H1 (cell line): Measurements from ENCODE around the gene RIMBP2. TPM values are rescaled to one million over a fixed set of nuclear protein-coding genes. Genes with fewer than 3 reads are reported as not detected.

Experiments used
- CTCF ChIA-PET: fragments of 300-600 bp; sonication (Branson Sonifier 250); formaldehyde crosslinking; loops from one replicate; lab custom pipeline; 2021; ENCODE audit not compliant: partially characterized antibody; lab: Charles Lee
- POLR2A ChIA-PET: fragments of 300-600 bp; sonication (Branson Sonifier 250); formaldehyde crosslinking; loops from one replicate; lab custom pipeline; 2021; ENCODE audit warnings: inconsistent platforms; ENCODE audit not compliant: partially characterized antibody; lab: Charles Lee
- DNase-seq, 2 experiments: peaks; one replicate each; pipeline versions ENCODE4 v3.0.0 to v3.0.0-alpha.2; 2010 to 2022; ENCODE audit warnings: low spot score in 2 of 2, low read depth in 1 of 2, mixed read lengths in 1 of 2
- FAIRE-seq: peaks from 2 replicates; lab custom pipeline; 2011; peaks lifted over from hg19 to GRCh38; lab: Jason Lieb, UNC
- H2AFZ ChIP-seq: 2 replicates; pipeline ENCODE4 v1.8.1; 2012; ENCODE audit warnings: low read length, inconsistent platforms
- H2AK5ac ChIP-seq: 2 replicates; pipeline ENCODE4 v1.6.1; 2013; ENCODE audit warnings: low read depth, low read length
- H2BK120ac ChIP-seq: replicated peaks from 2 replicates; pipeline ENCODE3; 2013; ENCODE audit warnings: low read depth, low read length, inconsistent platforms
- H2BK12ac ChIP-seq: 2 replicates; pipeline ENCODE4 v1.6.1; 2013; ENCODE audit warnings: low read depth, low read length
- H2BK15ac ChIP-seq: 2 replicates; pipeline ENCODE4 v1.6.1; 2013; ENCODE audit warnings: low read length
- H2BK20ac ChIP-seq: 2 replicates; pipeline ENCODE4 v1.6.1; 2013; ENCODE audit warnings: low read length
- H2BK5ac ChIP-seq: 2 replicates; pipeline ENCODE4 v1.6.1; 2013; ENCODE audit warnings: low read depth, low read length
- H3K14ac ChIP-seq: 2 replicates; pipeline ENCODE4 v1.6.1; 2013; ENCODE audit warnings: inconsistent platforms; ENCODE audit not compliant: insufficient read length
- H3K18ac ChIP-seq: 2 replicates; pipeline ENCODE4 v1.6.1; 2013; ENCODE audit warnings: low read length; ENCODE audit errors: extremely low read depth
- H3K23ac ChIP-seq: 2 replicates; pipeline ENCODE4 v1.6.1; 2013; ENCODE audit warnings: inconsistent platforms; ENCODE audit not compliant: insufficient read length
- H3K23me2 ChIP-seq: 2 replicates; pipeline ENCODE4 v1.6.1; 2013; ENCODE audit warnings: low read depth, low read length
- H3K27ac ChIP-seq: 2 replicates; pipeline ENCODE4 v1.6.1; 2011; ENCODE audit warnings: low read depth, low read length, inconsistent platforms
- H3K27me3 ChIP-seq, 4 experiments: replicated peaks in 1 of 4; 1 replicate in 1 of 4; 2 replicates in 3 of 4; pipeline versions ENCODE4 v1.6.1 to v1.8.1; 2011 to 2013; ENCODE audit warnings: low read length in 3 of 4, mild to moderate bottlenecking in 3 of 4, inconsistent platforms in 2 of 4, mixed read lengths in 2 of 4, moderate library complexity in 1 of 4; ENCODE audit not compliant: control insufficient read depth in 3 of 4, insufficient read depth in 3 of 4; ENCODE audit errors: extremely low read depth in 1 of 4
- H3K36me3 ChIP-seq, 4 experiments: 2 replicates each; pipeline versions ENCODE4 v1.6.1 to v1.8.1; 2011 to 2013; ENCODE audit warnings: mild to moderate bottlenecking in 4 of 4, low read length in 3 of 4, moderate library complexity in 2 of 4, control low read depth in 1 of 4, inconsistent platforms in 1 of 4; ENCODE audit not compliant: insufficient read depth in 4 of 4, control insufficient read depth in 2 of 4
- H3K4ac ChIP-seq: replicated peaks from 2 replicates; pipeline ENCODE3; 2013; ENCODE audit warnings: low read length, low read depth, mixed read lengths, inconsistent platforms; ENCODE audit not compliant: insufficient read length
- H3K4me1 ChIP-seq, 4 experiments: replicated peaks in 1 of 4; 1 replicate in 1 of 4; 2 replicates in 3 of 4; pipeline versions ENCODE4 v1.6.1 to v1.8.1; 2011 to 2013; ENCODE audit warnings: low read length in 3 of 4, inconsistent platforms in 2 of 4, mixed read lengths in 1 of 4; ENCODE audit not compliant: insufficient read depth in 4 of 4, control insufficient read depth in 3 of 4
- H3K4me2 ChIP-seq, 2 experiments: 2 replicates each; pipeline versions ENCODE4 v1.6.1 to v1.8.1; 2011 to 2013; ENCODE audit warnings: low read depth in 2 of 2, low read length in 2 of 2, control low read depth in 1 of 2, inconsistent platforms in 1 of 2, mild to moderate bottlenecking in 1 of 2; ENCODE audit not compliant: insufficient read depth in 1 of 2
- H3K4me3 ChIP-seq, 4 experiments: fragments of 200-600, 300-600 bp in 1 of 4; sonication (generic), shearing (Covaris generic), sonication (Bioruptor Twin) in 1 of 4; 2 replicates each; pipeline versions ENCODE4 v1.5.1 to v1.8.1; 2011 to 2016; ENCODE audit warnings: low read length in 4 of 4, low read depth in 3 of 4, control low read depth in 2 of 4, inconsistent platforms in 2 of 4, mild to moderate bottlenecking in 2 of 4, mixed read lengths in 1 of 4, moderate library complexity in 1 of 4; ENCODE audit not compliant: insufficient read depth in 2 of 4; ENCODE audit errors: extremely low read depth in 1 of 4
- H3K56ac ChIP-seq: replicated peaks from 2 replicates; pipeline ENCODE3; 2013; ENCODE audit warnings: low read depth, mild to moderate bottlenecking, mixed read lengths, low read length, inconsistent platforms; ENCODE audit not compliant: insufficient read length
- H3K79me1 ChIP-seq: 2 replicates; pipeline ENCODE4 v1.6.1; 2013; ENCODE audit warnings: low read depth, low read length, control low read depth
- H3K79me2 ChIP-seq, 2 experiments: 2 replicates each; pipeline versions ENCODE4 v1.6.1 to v1.8.1; 2012 to 2013; ENCODE audit warnings: low read length in 2 of 2, mild to moderate bottlenecking in 2 of 2, inconsistent platforms in 1 of 2; ENCODE audit not compliant: insufficient read depth in 2 of 2, control insufficient read depth in 1 of 2
- H3K9ac ChIP-seq, 4 experiments: replicated peaks in 1 of 4; 1 replicate in 1 of 4; 2 replicates in 3 of 4; pipeline versions ENCODE4 v1.6.1 to v1.8.1; 2011 to 2013; ENCODE audit warnings: low read depth in 3 of 4, low read length in 3 of 4, control low read depth in 2 of 4, mild to moderate bottlenecking in 2 of 4, moderate library complexity in 2 of 4, inconsistent platforms in 1 of 4; ENCODE audit errors: extremely low read depth in 1 of 4
- H3K9me3 ChIP-seq, 2 experiments: 2 replicates each; pipeline versions ENCODE4 v1.6.1 to v1.8.1; 2012 to 2013; ENCODE audit warnings: mild to moderate bottlenecking in 2 of 2, moderate library complexity in 2 of 2, control low read depth in 1 of 2, inconsistent platforms in 1 of 2, low read depth in 1 of 2, low read length in 1 of 2, mixed read lengths in 1 of 2; ENCODE audit not compliant: insufficient read depth in 2 of 2
- H4K20me1 ChIP-seq, 2 experiments: replicated peaks in 1 of 2; 2 replicates each; pipeline versions ENCODE3 to v1.8.1; 2011 to 2013; ENCODE audit warnings: inconsistent platforms in 2 of 2, low read length in 2 of 2, mild to moderate bottlenecking in 1 of 2; ENCODE audit not compliant: insufficient read depth in 2 of 2, control insufficient read depth in 1 of 2
- H4K5ac ChIP-seq: 2 replicates; pipeline ENCODE4 v1.6.1; 2013; ENCODE audit warnings: low read length, low read depth, mixed read lengths, inconsistent platforms; ENCODE audit not compliant: insufficient read length
- H4K8ac ChIP-seq: 2 replicates; pipeline ENCODE4 v1.8.0; 2013; ENCODE audit warnings: mild to moderate bottlenecking, moderate library complexity, low read length, inconsistent platforms; ENCODE audit not compliant: insufficient read depth; ENCODE audit errors: extremely low read depth
- H4K91ac ChIP-seq: replicated peaks from 2 replicates; pipeline ENCODE3; 2013; ENCODE audit warnings: low read length, mixed read lengths, inconsistent platforms; ENCODE audit not compliant: insufficient read length
- ASH2L ChIP-seq: fragments of 200-600, 300-600 bp; sonication (generic); IDR thresholded peaks from one replicate; pipeline ENCODE4 v1.7.1; 2017; ENCODE audit warnings: low read length
- BCL11A ChIP-seq, 2 experiments: IDR thresholded peaks; one replicate each; pipeline ENCODE4 v1.6.1; 2011; ENCODE audit warnings: low read depth in 2 of 2, low read length in 2 of 2, mild to moderate bottlenecking in 2 of 2
- CBX8 ChIP-seq: fragments of 300-800, 300-1000 bp; sonication (generic); IDR thresholded peaks from 2 replicates; pipeline ENCODE4 v1.7.1; 2016; ENCODE audit warnings: low read depth, low read length, borderline replicate concordance
- CHD1 ChIP-seq: IDR thresholded peaks from 2 replicates; pipeline ENCODE4 v1.6.1; 2012; ENCODE audit warnings: low read depth, low read length, improper control_type of control experiment
- CREB1 ChIP-seq: IDR thresholded peaks from 2 replicates; pipeline ENCODE4 v1.6.1; 2012; ENCODE audit warnings: inconsistent platforms
- CTBP2 ChIP-seq: IDR thresholded peaks from 2 replicates; pipeline ENCODE4 v1.7.0; 2011; ENCODE audit warnings: borderline replicate concordance, mild to moderate bottlenecking, moderate library complexity, mixed read lengths, low read length; ENCODE audit not compliant: insufficient read depth, insufficient read length
- KDM1A ChIP-seq: fragments of 200-600, 300-600 bp; sonication (generic); IDR thresholded peaks from 2 replicates; pipeline ENCODE4 v1.7.1; 2016; ENCODE audit warnings: mild to moderate bottlenecking, low read length, borderline replicate concordance
- POU5F1 ChIP-seq: IDR thresholded peaks from 2 replicates; pipeline ENCODE4 v1.6.1; 2011; ENCODE audit warnings: low read depth, mild to moderate bottlenecking, low read length, moderate library complexity
- SIN3A ChIP-seq, 2 experiments: IDR thresholded peaks in 1 of 2; conservative IDR thresholded peaks in 1 of 2; 2 replicates each; pipeline ENCODE4 v1.6.1; 2011 to 2012; ENCODE audit warnings: low read length in 2 of 2, improper control_type of control experiment in 1 of 2, low read depth in 1 of 2, mild to moderate bottlenecking in 1 of 2
- SRF ChIP-seq: IDR thresholded peaks from 2 replicates; pipeline ENCODE4 v1.6.1; 2011; ENCODE audit warnings: mild to moderate bottlenecking, low read depth, low read length, moderate library complexity
- TEAD4 ChIP-seq: IDR thresholded peaks from 2 replicates; pipeline ENCODE4 v1.6.1; 2012; ENCODE audit warnings: low read depth, low read length, inconsistent platforms, mixed read lengths
- YY1 ChIP-seq: IDR thresholded peaks from 2 replicates; pipeline ENCODE4 v1.6.1; 2011; ENCODE audit warnings: low read depth, mild to moderate bottlenecking, low read length
- WGBS, 2 experiments: shearing (Covaris generic) in 1 of 2; methylation state at CpG; one replicate each; pipeline versions ENCODE4 v1.1.6 to v1.1.7; 2013 to 2015; ENCODE audit warnings: low lambda C conversion rate in 2 of 2, mixed read lengths in 2 of 2, inconsistent platforms in 1 of 2, low coverage in 1 of 2, missing lambda C conversion rate in 1 of 2; ENCODE audit not compliant: insufficient replicate concordance in 2 of 2, insufficient coverage in 1 of 2, insufficient read length in 1 of 2; ENCODE audit errors: extremely low coverage in 1 of 2, missing lambda C conversion rate in 1 of 2; 5-methylcytosine and 5-hydroxymethylcytosine counted together
- polyA plus RNA-seq, 7 experiments: library from polyadenylated mRNA; depleted of rRNA in 3 of 7; stranded (reverse) in 5 of 7; unstranded in 2 of 7; fragments of >200 nt in 5 of 7; fragments of 200-250 nt in 2 of 7; gene quantifications; 1 replicate in 5 of 7; 2 replicates in 1 of 7; 4 replicates in 1 of 7; pipeline versions ENCODE4 v1.2.1 to v1.2.3, GENCODE V29; 2011 to 2013; ENCODE audit warnings: missing spikeins in 2 of 7, mixed read lengths in 2 of 7
- total RNA-seq: library from RNA; stranded (reverse); fragmentation: NEBNext Ultra II Directional; extraction: Animal tissue kit (Norgen Biotek cat#: 25700); gene quantifications from 2 replicates; pipeline ENCODE4 v1.2.1, GENCODE V29; 2021
- TF ChIP-seq, protein P1 (sequence below): IDR thresholded peaks from 2 replicates; pipeline ENCODE4 v1.6.1; 2011; ENCODE audit warnings: low read depth, mild to moderate bottlenecking, low read length; ENCODE audit not compliant: insufficient read depth

Gene RIMBP2
- total and polyA plus RNA-seq, 2 of the 8 experiments (the other 6 are each of a cell fraction or from before 2014, with no cell fraction given): 0.18 to 0.65 TPM

GRCh38 chr12:130347588-130347987 is 368.5 kb downstream of the RIMBP2 start:
- no peaks in the 10 kb centered on the region for H4K20me1 ChIP-seq
- H3K18ac ChIP-seq: no peak overlapping the region
- H3K27me3 ChIP-seq: no peaks in the 10 kb centered on the region; a peak in 2 of 7 replicates
- H3K9me3 ChIP-seq: no peaks in the 10 kb centered on the region
- H3K9ac ChIP-seq: no peak overlapping the region
- no peak overlapping the region for H2BK12ac ChIP-seq
- no peak overlapping the region for H2BK20ac ChIP-seq
- no peak overlapping the region for H2BK15ac ChIP-seq
- no peak overlapping the region for H3K4me2 ChIP-seq
- H2AK5ac ChIP-seq: no peak overlapping the region
- FAIRE-seq (no peak), DNase-seq (no peak)
- no peak overlapping the region for H4K8ac ChIP-seq
- no peak overlapping the region for H2BK120ac ChIP-seq
- H3K23ac ChIP-seq: no peak overlapping the region
- no peak overlapping the region for H3K4ac ChIP-seq
- H2AFZ ChIP-seq: no peak overlapping the region
- ChIA-PET CTCF (interaction anchor here (1.0 kb wide), 1 partner anchor 305 kb away, joined by 3 read pairs; no protein-coding TSS in a partner anchor), POLR2A (interaction anchor here (1.3 kb wide), 1 partner anchor 8 kb away, joined by 3 read pairs; no protein-coding TSS in a partner anchor)
- H3K14ac ChIP-seq: no peak overlapping the region
- H4K91ac ChIP-seq: no peak overlapping the region
- H3K79me1 ChIP-seq: no peaks in the 10 kb centered on the region
- 86% methylated on average over 7 of the region's 7 CpGs; no CpG with 5 or more reads in 1 of the 2 experiments for WGBS, 2 experiments
- H3K4me1 ChIP-seq: no peaks in the 10 kb centered on the region
- H2BK5ac ChIP-seq: no peak overlapping the region
- no peak overlapping the region for H3K27ac ChIP-seq
- no peaks in the 10 kb centered on the region for H3K79me2 ChIP-seq
- no peak overlapping the region for H3K4me3 ChIP-seq
- H3K56ac ChIP-seq: no peak overlapping the region
- no peak overlapping the region for H4K5ac ChIP-seq
- H3K23me2 ChIP-seq: no peaks in the 10 kb centered on the region
- H3K36me3 ChIP-seq: no peaks in the 10 kb centered on the region
- TF ChIP-seq POU5F1: no peak
- TF ChIP-seq, protein P1, sequence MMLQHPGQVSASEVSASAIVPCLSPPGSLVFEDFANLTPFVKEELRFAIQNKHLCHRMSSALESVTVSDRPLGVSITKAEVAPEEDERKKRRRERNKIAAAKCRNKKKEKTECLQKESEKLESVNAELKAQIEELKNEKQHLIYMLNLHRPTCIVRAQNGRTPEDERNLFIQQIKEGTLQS: no peak
- TF ChIP-seq SRF: no peak
- no peak for TF ChIP-seq SIN3A (conservative IDR thresholded peaks at IDR 0.05 in 1 of 2, IDR thresholded peaks at IDR 0.05 in 1 of 2; ENCODE audit: low read depth in 1 of 2, low read length in 2 of 2)
- TF ChIP-seq KDM1A: no peak
- TF ChIP-seq ASH2L: no peak
- no peak for TF ChIP-seq CHD1
- no peak for TF ChIP-seq CBX8
- TF ChIP-seq TEAD4: no peak
- TF ChIP-seq CREB1: no peak
- TF ChIP-seq YY1: no peak
- TF ChIP-seq BCL11A (IDR thresholded peaks at IDR 0.05; ENCODE audit: low read depth in 2 of 2, low read length in 2 of 2): no peak
- TF ChIP-seq CTBP2: no peak
